ENCODE measurements around the gene HK1. TPM values are rescaled to one million over a fixed set of nuclear protein-coding genes. Genes with fewer than 3 reads are reported as not detected.

Gene HK1
- total and polyA plus RNA-seq, 2 experiments from 2014 or later = 31.1 to 42.5 TPM

DNA sequence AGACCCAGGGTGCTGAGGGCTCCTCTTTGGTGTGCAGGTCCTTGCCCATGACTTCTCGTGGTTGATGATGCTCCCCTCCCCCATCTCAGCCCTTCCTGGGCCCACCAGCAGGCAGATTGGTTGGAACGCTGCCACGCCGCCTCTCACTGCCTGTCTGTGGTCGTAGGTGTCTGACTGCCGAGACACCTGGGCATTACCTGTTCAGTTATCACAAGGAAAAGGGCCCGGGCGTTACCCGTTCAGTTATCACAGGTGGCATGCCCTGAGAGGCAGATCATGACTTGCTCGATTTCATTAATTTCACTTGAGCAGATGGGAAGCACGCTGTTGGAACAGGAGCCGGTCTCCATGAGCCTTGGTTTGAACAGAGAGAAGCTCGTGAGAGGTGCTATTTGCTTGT lies 95.9 kb downstream of the HK1 start:
- no peaks in the 10 kb centered on the region for H3K4me1 ChIP-seq (ENCODE audit: insufficient read depth)
- no peak overlapping the region for H3K27ac ChIP-seq
- no peaks in the 10 kb centered on the region for H3K36me3 ChIP-seq (replicated peaks; ENCODE audit: insufficient read depth, low read depth)
- TF ChIP-seq EZH2phosphoT487 (IDR thresholded peaks at IDR 0.05; ENCODE audit: low read depth, severe bottlenecking, unreplicated experiment) = no peak
- TF ChIP-seq, protein P1, sequence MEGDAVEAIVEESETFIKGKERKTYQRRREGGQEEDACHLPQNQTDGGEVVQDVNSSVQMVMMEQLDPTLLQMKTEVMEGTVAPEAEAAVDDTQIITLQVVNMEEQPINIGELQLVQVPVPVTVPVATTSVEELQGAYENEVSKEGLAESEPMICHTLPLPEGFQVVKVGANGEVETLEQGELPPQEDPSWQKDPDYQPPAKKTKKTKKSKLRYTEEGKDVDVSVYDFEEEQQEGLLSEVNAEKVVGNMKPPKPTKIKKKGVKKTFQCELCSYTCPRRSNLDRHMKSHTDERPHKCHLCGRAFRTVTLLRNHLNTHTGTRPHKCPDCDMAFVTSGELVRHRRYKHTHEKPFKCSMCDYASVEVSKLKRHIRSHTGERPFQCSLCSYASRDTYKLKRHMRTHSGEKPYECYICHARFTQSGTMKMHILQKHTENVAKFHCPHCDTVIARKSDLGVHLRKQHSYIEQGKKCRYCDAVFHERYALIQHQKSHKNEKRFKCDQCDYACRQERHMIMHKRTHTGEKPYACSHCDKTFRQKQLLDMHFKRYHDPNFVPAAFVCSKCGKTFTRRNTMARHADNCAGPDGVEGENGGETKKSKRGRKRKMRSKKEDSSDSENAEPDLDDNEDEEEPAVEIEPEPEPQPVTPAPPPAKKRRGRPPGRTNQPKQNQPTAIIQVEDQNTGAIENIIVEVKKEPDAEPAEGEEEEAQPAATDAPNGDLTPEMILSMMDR (IDR thresholded peaks at IDR 0.05; ENCODE audit: poor library complexity) = no peak
- TF ChIP-seq EZH2 (IDR thresholded peaks at IDR 0.05; ENCODE audit: borderline replicate concordance) = no peak
- H3K9me2 ChIP-seq (replicated peaks; ENCODE audit: insufficient read depth) = no peaks in the 10 kb centered on the region
- no peak for DNase-seq (ENCODE audit: low spot score)
- H3K79me2 ChIP-seq = no peaks in the 10 kb centered on the region
- H3K4me2 ChIP-seq = no peak overlapping the region
- no peak overlapping the region for H3K4me3 ChIP-seq
- H4K20me1 ChIP-seq (ENCODE audit: insufficient read depth, poor library complexity, severe bottlenecking) = no peaks in the 10 kb centered on the region
- no peaks in the 10 kb centered on the region for H3K9me3 ChIP-seq (ENCODE audit: low read depth)
- H2AFZ ChIP-seq = no peak overlapping the region
- 96% methylated on average over 13 of the region's 13 CpGs for WGBS (ENCODE audit: low lambda C conversion rate, missing lambda C conversion rate)
- no peaks in the 10 kb centered on the region for H3K27me3 ChIP-seq

DNA sequence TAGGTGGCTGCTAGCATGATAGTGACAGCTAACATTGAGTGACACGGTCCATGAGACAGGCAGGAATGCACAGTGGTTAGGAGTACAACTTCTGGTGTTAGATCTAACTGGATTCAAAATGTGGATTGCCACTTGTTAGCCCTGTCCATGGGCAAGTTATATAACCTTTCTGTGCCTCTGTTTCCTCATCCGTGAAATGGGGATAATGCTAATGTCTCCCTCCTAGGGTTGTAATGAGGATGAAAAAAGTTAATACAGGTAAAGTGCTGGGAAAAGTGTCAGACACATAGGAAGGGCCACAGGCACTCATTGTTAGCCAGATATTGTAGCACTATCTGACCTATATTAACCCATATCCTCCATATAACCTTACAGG lies 96.6 kb downstream of the HK1 start:
- Histone ChIP-seq H3K9me2 (replicated peaks; ENCODE audit: insufficient read depth) (no peaks in the 10 kb centered on the region), H3K79me2 (no peaks in the 10 kb centered on the region), H3K4me2 (no peak overlapping the region), H4K20me1 (ENCODE audit: insufficient read depth, poor library complexity, severe bottlenecking) (no peaks in the 10 kb centered on the region), H3K27me3 (no peaks in the 10 kb centered on the region), H3K9me3 (ENCODE audit: low read depth) (no peaks in the 10 kb centered on the region), H3K36me3 (replicated peaks; ENCODE audit: insufficient read depth, low read depth) (no peaks in the 10 kb centered on the region), H2AFZ (no peak overlapping the region), H3K4me1 (ENCODE audit: insufficient read depth) (no peaks in the 10 kb centered on the region), H3K4me3 (no peak overlapping the region), H3K27ac (no peak overlapping the region)
- 96% methylated on average over 2 of the region's 2 CpGs for WGBS (ENCODE audit: low lambda C conversion rate, missing lambda C conversion rate)
- TF ChIP-seq EZH2phosphoT487 (IDR thresholded peaks at IDR 0.05; ENCODE audit: low read depth, severe bottlenecking, unreplicated experiment) (no peak), EZH2 (IDR thresholded peaks at IDR 0.05; ENCODE audit: borderline replicate concordance) (no peak)
- TF ChIP-seq, protein P1 (IDR thresholded peaks at IDR 0.05; ENCODE audit: poor library complexity) = no peak
- DNase-seq (ENCODE audit: low spot score) = no peak

DNA sequence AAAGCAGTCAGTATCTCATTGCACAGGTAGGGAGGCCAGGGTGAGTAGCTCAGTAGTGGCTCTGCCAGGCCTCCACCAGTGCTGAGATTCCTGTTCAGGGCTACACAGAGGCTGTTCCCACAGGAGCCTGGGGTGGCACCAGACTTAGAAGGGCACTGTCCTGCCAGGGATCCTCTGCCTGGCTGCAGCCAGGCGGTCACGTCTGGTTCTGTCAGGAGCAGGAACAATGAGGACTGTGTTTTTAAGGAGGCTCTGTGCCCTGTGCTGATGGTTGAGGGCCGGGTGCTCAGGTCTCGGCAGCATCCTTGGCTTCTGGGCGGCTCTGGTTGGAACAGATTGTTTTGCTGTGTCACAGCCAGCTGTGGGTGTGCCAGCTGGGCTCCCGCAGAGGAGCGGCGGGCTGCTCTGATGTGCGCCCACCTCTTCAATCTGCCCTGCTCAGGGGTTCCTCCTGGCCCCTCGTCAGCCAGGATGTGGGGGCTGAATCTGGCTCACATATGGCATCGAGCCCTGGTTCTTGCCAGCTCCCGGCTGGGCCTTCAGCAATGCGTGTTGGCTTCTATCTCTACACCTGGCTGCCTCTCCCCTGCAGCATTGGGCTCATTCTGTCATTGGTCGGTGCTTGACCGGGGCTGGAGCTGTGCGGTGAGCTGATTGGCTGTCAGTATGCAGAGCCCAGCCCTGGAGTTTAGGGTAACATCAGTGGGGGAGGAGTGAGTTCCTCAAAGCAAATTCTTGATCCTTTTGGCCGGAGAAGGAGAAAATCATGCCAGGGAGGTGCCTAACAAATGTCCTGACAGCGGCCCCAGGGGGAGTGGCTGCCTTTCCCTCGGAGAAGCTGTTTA lies 97.2 kb downstream of the HK1 start:
- Histone ChIP-seq H3K4me2 (no peak overlapping the region), H3K27ac (no peak overlapping the region), H3K79me2 (no peaks in the 10 kb centered on the region), H3K4me1 (ENCODE audit: insufficient read depth) (no peaks in the 10 kb centered on the region), H2AFZ (no peak overlapping the region), H3K27me3 (no peaks in the 10 kb centered on the region), H3K4me3 (no peak overlapping the region), H4K20me1 (ENCODE audit: insufficient read depth, poor library complexity, severe bottlenecking) (no peaks in the 10 kb centered on the region), H3K9me3 (ENCODE audit: low read depth) (no peaks in the 10 kb centered on the region), H3K36me3 (replicated peaks; ENCODE audit: insufficient read depth, low read depth) (no peaks in the 10 kb centered on the region), H3K9me2 (replicated peaks; ENCODE audit: insufficient read depth) (no peaks in the 10 kb centered on the region)
- TF ChIP-seq EZH2phosphoT487 (IDR thresholded peaks at IDR 0.05; ENCODE audit: low read depth, severe bottlenecking, unreplicated experiment) = no peak
- TF ChIP-seq EZH2 (IDR thresholded peaks at IDR 0.05; ENCODE audit: borderline replicate concordance) = no peak
- TF ChIP-seq, protein P1 (IDR thresholded peaks at IDR 0.05; ENCODE audit: poor library complexity) = no peak
- DNase-seq (ENCODE audit: low spot score) = no peak
- WGBS (ENCODE audit: low lambda C conversion rate, missing lambda C conversion rate) = 55% methylated on average over 19 of the region's 19 CpGs

Measured in hepatocyte (in vitro differentiated cells).